NK-92 (cell line): ENCODE data around the gene PHOX2A.

Experiments
- DNase-seq: peaks from one replicate; lab custom pipeline; 2025; ENCODE audit not compliant: unreplicated experiment; lab: John Stamatoyannopoulos, UW

The PHOX2A gene

GRCh38 chr11:72250661-72251464 is 6.9 kb upstream of the PHOX2A start:
- DNase-seq = no peak

- DNase-seq = no peak
Observed at GRCh38 chr11:72249961-72250360, 6.0 kb upstream of the PHOX2A start.

GRCh38 chr11:72247584-72247983 is 3.6 kb upstream of the PHOX2A start:
- DNase-seq = no peak

GRCh38 chr11:72245263-72245816 is 1.4 kb upstream of the PHOX2A start:
- DNase-seq = no peak

- DNase-seq = no peak
Observed at GRCh38 chr11:72244361-72245262, 636 bp upstream of the PHOX2A start.

GRCh38 chr11:72243173-72244059 is 560 bp downstream of the PHOX2A start:
- DNase-seq = no peak

- DNase-seq = no peak
Observed at GRCh38 chr11:72242141-72242540, 1.8 kb downstream of the PHOX2A start.

GRCh38 chr11:72241291-72241781 is 2.6 kb downstream of the PHOX2A start:
- no peak for DNase-seq

GRCh38 chr11:72240461-72241290 is 3.3 kb downstream of the PHOX2A start:
- no peak for DNase-seq

- DNase-seq = no peak
Observed at GRCh38 chr11:72239849-72240460, 4.0 kb downstream of the PHOX2A start.

- no peak for DNase-seq
Observed at GRCh38 chr11:72239313-72239848, 4.6 kb downstream of the PHOX2A start.

- DNase-seq = no peak
Observed at GRCh38 chr11:72238492-72239312, 5.3 kb downstream of the PHOX2A start.

- DNase-seq = no peak
Observed at GRCh38 chr11:72238040-72238450, 5.9 kb downstream of the PHOX2A start.

- DNase-seq = no peak
Observed at GRCh38 chr11:72237112-72237931, 6.7 kb downstream of the PHOX2A start.

GRCh38 chr11:72236774-72237111 is 7.2 kb downstream of the PHOX2A start:
- no peak for DNase-seq

GRCh38 chr11:72236083-72236697 is 7.8 kb downstream of the PHOX2A start:
- no peak for DNase-seq
